ENCODE results near the gene TTLL13. TPM values are rescaled to one million over a fixed set of nuclear protein-coding genes. Genes with fewer than 3 reads are reported as not detected.

TTLL13 gene
- total and polyA plus RNA-seq, 8 donors, result 0.10 TPM; not detected in 7

- Histone ChIP-seq H3K27ac (no peak overlapping the region), H3K36me3 (no peaks in the 10 kb centered on the region), H3K4me1 (peaks cover 0 to 6% (median 0%) of the 10 kb centered on the region in 4 donors), H3K9me3 (no peaks in the 10 kb centered on the region), H3K27me3 (no peaks in the 10 kb centered on the region), H3K4me3 (no peak overlapping the region)
- DNase-seq, result no peak
- intact Hi-C loops (cut with DNase I; ENCODE audit: low total_unique reads), result no loop called here
- TF ChIP-seq EP300 (IDR thresholded peaks at IDR 0.05) (no peak), POLR2A (IDR thresholded peaks at IDR 0.05) (no peak)
- 49 to 72% (median 58%) methylated on average over 2 of the region's 2 CpGs for WGBS, 5 donors
Observed at GRCh38 chr15:90307661-90308060, 58.3 kb downstream of the TTLL13 start.

DNA sequence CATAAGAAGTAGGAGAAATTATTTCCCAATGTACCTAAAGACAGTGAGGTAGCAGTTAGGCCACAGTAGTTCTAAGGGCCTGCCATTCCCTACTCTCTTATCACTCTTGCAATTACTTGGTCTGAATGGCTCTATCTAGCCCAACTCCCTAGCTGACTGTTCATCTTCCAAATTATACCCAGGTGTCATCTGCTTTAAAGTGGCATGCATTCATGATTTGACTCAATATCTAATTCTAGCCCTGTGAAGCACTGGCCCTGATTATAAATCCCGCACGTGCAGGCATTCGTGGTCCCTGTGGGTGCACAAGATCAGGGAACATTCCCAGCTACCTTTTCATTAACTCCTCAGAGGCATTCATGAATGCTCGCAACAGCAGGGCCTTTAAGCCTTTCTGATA, 59.7 kb downstream of the TTLL13 start:
- TF ChIP-seq POLR2AphosphoS5 (IDR thresholded peaks at IDR 0.05) (no peak), POLR2A (IDR thresholded peaks at IDR 0.05) (no peak), EP300 (IDR thresholded peaks at IDR 0.05) (no peak), CTCF (IDR thresholded peaks at IDR 0.05) (no peak)
- Histone ChIP-seq H3K4me3 (no peak overlapping the region), H3K27me3 (no peaks in the 10 kb centered on the region), H3K4me1 (peaks cover 0 to 6% (median 0%) of the 10 kb centered on the region in 4 donors), H3K9me3 (no peaks in the 10 kb centered on the region), H3K27ac (no peak overlapping the region), H3K36me3 (no peaks in the 10 kb centered on the region)
- intact Hi-C loops (cut with DNase I; ENCODE audit: low total_unique reads), result no loop called here
- no peak for DNase-seq
- 83 to 95% (median 93%) methylated on average over 4 of the region's 4 CpGs for WGBS, 5 donors

Small RNAs within 50 kb of the gene (small RNA-seq; reads per million reads assigned to genes)
- gene AC091167.3 (0 reads per million in 4 donors), gene RN7SL736P (0 reads per million in 4 donors)

Other genes starting within 250 kb of the TTLL13 start
- 10 to 100 TPM in 4 of 5 donors, 1 to 10 TPM in 1; 7.9 to 35.3 (median 15.2) TPM for gene ZNF710, start 248.2 kb upstream of the TTLL13 start, total RNA-seq
- 10 to 100 TPM; 15.6 to 21.1 (median 16.6) TPM for gene ZNF710, start 248.2 kb upstream of the TTLL13 start, polyA plus RNA-seq
- 100 to 1,000 TPM in 3 of 5 donors, 10 to 100 TPM in 2; 12.3 to 186 (median 125) TPM for gene IDH2, start 147.1 kb upstream of the TTLL13 start, total RNA-seq
- gene IDH2, start 147.1 kb upstream of the TTLL13 start, polyA plus RNA-seq, result 100 to 1,000 TPM; 109 to 149 (median 109) TPM
- 100 to 1,000 TPM in 1 of 5 donors, 10 to 100 TPM in 4; 37.9 to 199 (median 54.0) TPM for gene SEMA4B, start 48.2 kb upstream of the TTLL13 start, total RNA-seq
- 10 to 100 TPM; 11.3 to 81.4 (median 17.2) TPM for gene SEMA4B, start 48.2 kb upstream of the TTLL13 start, polyA plus RNA-seq
- gene CIB1, start 15.6 kb upstream of the TTLL13 start, total RNA-seq, result 100 to 1,000 TPM in 1 of 5 donors, 10 to 100 TPM in 4; 27.4 to 166 (median 36.6) TPM
- gene CIB1, start 15.6 kb upstream of the TTLL13 start, polyA plus RNA-seq, result 100 to 1,000 TPM; 128 to 206 (median 158) TPM
- gene GDPGP1, start 15.3 kb upstream of the TTLL13 start, total RNA-seq, result 10 to 100 TPM in 1 of 5 donors, 1 to 10 TPM in 2, under 1 TPM in 1, not detected in 1; under 0.01 to 26.6 (median 5.9) TPM
- 1 to 10 TPM in 2 of 3 donors, under 1 TPM in 1; 0.92 to 3.2 (median 2.4) TPM for gene GDPGP1, start 15.3 kb upstream of the TTLL13 start, polyA plus RNA-seq
- 10 to 100 TPM; 24.0 to 97.4 (median 61.3) TPM for gene NGRN, start 16.1 kb downstream of the TTLL13 start, total RNA-seq
- gene NGRN, start 16.1 kb downstream of the TTLL13 start, polyA plus RNA-seq, result 10 to 100 TPM; 51.1 to 70.3 (median 55.3) TPM
- gene ZNF774, start 102.7 kb downstream of the TTLL13 start, total RNA-seq, result 1 to 10 TPM in 4 of 5 donors, under 1 TPM in 1; 0.58 to 7.1 (median 2.9) TPM
- 1 to 10 TPM in 2 of 3 donors, under 1 TPM in 1; 0.93 to 2.0 (median 1.2) TPM for gene ZNF774, start 102.7 kb downstream of the TTLL13 start, polyA plus RNA-seq
- gene IQGAP1, start 138.7 kb downstream of the TTLL13 start, total RNA-seq, result 100 to 1,000 TPM in 3 of 5 donors, 10 to 100 TPM in 2; 74.1 to 222 (median 160) TPM
- gene IQGAP1, start 138.7 kb downstream of the TTLL13 start, polyA plus RNA-seq, result 10 to 100 TPM; 22.3 to 64.5 (median 43.7) TPM